Neural cell (in vitro differentiated cells): ENCODE measurements around the gene ADCY1. TPM values are rescaled to one million over a fixed set of nuclear protein-coding genes. Genes with fewer than 3 reads are reported as not detected.

ENCODE experiments used
- H2AFZ ChIP-seq: fragments of 200-600, 300-800 bp; sonication (generic), shearing (Covaris generic); 2 replicates; pipeline ENCODE4 v1.6.0; 2014; ENCODE audit warnings: low read depth, mild to moderate bottlenecking, antibody characterized with exemption, low read length, moderate library complexity
- H3F3A ChIP-seq: fragments of 200-600 bp; shearing (Covaris generic); 2 replicates; pipeline ENCODE4 v1.6.1; 2016; ENCODE audit warnings: mild to moderate bottlenecking, moderate library complexity, mixed read lengths, antibody characterized with exemption, low read length; ENCODE audit not compliant: insufficient read depth, poor library complexity, severe bottlenecking
- H3K27ac ChIP-seq: fragments of 200-600, 300-800 bp; sonication (generic), shearing (Covaris generic); 2 replicates; pipeline ENCODE4 v1.5.1; 2014; ENCODE audit warnings: mild to moderate bottlenecking, low read length, moderate library complexity
- H3K27me3 ChIP-seq: fragments of 300-800, 200-600 bp; sonication (generic), shearing (Covaris generic); 2 replicates; pipeline ENCODE4 v1.6.0; 2014; ENCODE audit warnings: mild to moderate bottlenecking, low read depth, low read length, moderate library complexity; ENCODE audit not compliant: insufficient read depth
- H3K36me3 ChIP-seq: fragments of 300-800, 200-600 bp; sonication (generic), shearing (Covaris generic); 2 replicates; pipeline ENCODE4 v1.5.1; 2014; ENCODE audit warnings: mild to moderate bottlenecking, antibody characterized with exemption, low read length, moderate library complexity; ENCODE audit not compliant: insufficient read depth
- H3K4me2 ChIP-seq: fragments of 300-800, 200-600 bp; sonication (generic), shearing (Covaris generic); 2 replicates; pipeline ENCODE4 v1.6.0; 2014; ENCODE audit warnings: mild to moderate bottlenecking, low read length
- H3K4me3 ChIP-seq: fragments of 300-800, 200-600 bp; sonication (generic), shearing (Covaris generic); 2 replicates; pipeline ENCODE4 v1.5.1; 2014; ENCODE audit warnings: mild to moderate bottlenecking, low read length, moderate library complexity
- H3K79me2 ChIP-seq: fragments of 200-600 bp; shearing (Covaris generic); replicated peaks from 2 replicates; pipeline ENCODE4 v1.6.0; 2014; ENCODE audit warnings: mild to moderate bottlenecking, low read length, moderate library complexity; ENCODE audit not compliant: insufficient read depth
- H3K9ac ChIP-seq: fragments of 300-800, 200-600 bp; sonication (generic), shearing (Covaris generic); 2 replicates; pipeline ENCODE4 v1.6.1; 2016; ENCODE audit warnings: mild to moderate bottlenecking, low read length, mixed read lengths
- H3K9me2 ChIP-seq: fragments of 200-600 bp; shearing (Covaris generic); 2 replicates; pipeline ENCODE4 v1.6.1; 2016; ENCODE audit warnings: mild to moderate bottlenecking, low read length, mixed read lengths; ENCODE audit not compliant: insufficient read depth
- H3K9me3 ChIP-seq: fragments of 200-600, 300-800 bp; sonication (generic), shearing (Covaris generic); 2 replicates; pipeline ENCODE4 v1.6.1; 2016; ENCODE audit warnings: mild to moderate bottlenecking, mixed run types, low read length, moderate library complexity, mixed read lengths
- H4K20me1 ChIP-seq: fragments of 200-600 bp; shearing (Covaris generic); 2 replicates; pipeline ENCODE4 v1.6.1; 2016; ENCODE audit warnings: mild to moderate bottlenecking, mixed run types; ENCODE audit not compliant: insufficient read depth
- EP300 ChIP-seq: fragments of 450-650 bp; conservative IDR thresholded peaks from 2 replicates; pipeline ENCODE4 v1.6.1; 2014; ENCODE audit warnings: antibody characterized with exemption, mild to moderate bottlenecking, moderate library complexity; ENCODE audit not compliant: poor library complexity, severe bottlenecking
- EZH2 ChIP-seq: fragments of 200-600, 300-800 bp; shearing (Covaris generic), sonication (generic); IDR thresholded peaks from 2 replicates; pipeline ENCODE4 v1.6.1; 2014; ENCODE audit warnings: antibody characterized with exemption, low read length, borderline replicate concordance, mild to moderate bottlenecking; ENCODE audit not compliant: insufficient read depth, poor library complexity, severe bottlenecking
- MXI1 ChIP-seq: fragments of 450-650 bp; conservative IDR thresholded peaks from 2 replicates; pipeline ENCODE4 v1.6.1; 2014; ENCODE audit warnings: antibody characterized with exemption, mild to moderate bottlenecking; ENCODE audit not compliant: poor library complexity, severe bottlenecking
- POLR2AphosphoS5 ChIP-seq: IDR thresholded peaks from 2 replicates; pipeline ENCODE4 v1.6.1; 2012
- RAD21 ChIP-seq: fragments of 450-650 bp; conservative IDR thresholded peaks from 2 replicates; pipeline ENCODE4 v1.6.1; 2014; ENCODE audit warnings: antibody characterized with exemption, mild to moderate bottlenecking, moderate library complexity
- SMC3 ChIP-seq: fragments of 450-650 bp; conservative IDR thresholded peaks from 2 replicates; pipeline ENCODE4 v1.6.1; 2014; ENCODE audit warnings: antibody characterized with exemption, mild to moderate bottlenecking, moderate library complexity; ENCODE audit not compliant: poor library complexity
- TAF1 ChIP-seq: IDR thresholded peaks from 2 replicates; pipeline ENCODE4 v1.6.1; 2012; ENCODE audit warnings: low read depth
- polyA plus RNA-seq: library from polyadenylated mRNA; depleted of rRNA; stranded (reverse); fragments of >200 nt; gene quantifications from 2 replicates; pipeline ENCODE4 v1.2.3, GENCODE V29; 2014
- TF ChIP-seq, protein P1 (sequence below): IDR thresholded peaks from 2 replicates; pipeline ENCODE4 v1.6.1; 2012; ENCODE audit warnings: borderline replicate concordance
- TF ChIP-seq, protein P2 (sequence below): fragments of 450-650 bp; IDR thresholded peaks from 2 replicates; pipeline ENCODE4 v1.5.1; 2014; ENCODE audit warnings: antibody characterized with exemption, mild to moderate bottlenecking, moderate library complexity; ENCODE audit not compliant: poor library complexity, severe bottlenecking

Gene ADCY1
- polyA plus RNA-seq, 1 donor from 2014 or later, result 14.8 TPM

DNA sequence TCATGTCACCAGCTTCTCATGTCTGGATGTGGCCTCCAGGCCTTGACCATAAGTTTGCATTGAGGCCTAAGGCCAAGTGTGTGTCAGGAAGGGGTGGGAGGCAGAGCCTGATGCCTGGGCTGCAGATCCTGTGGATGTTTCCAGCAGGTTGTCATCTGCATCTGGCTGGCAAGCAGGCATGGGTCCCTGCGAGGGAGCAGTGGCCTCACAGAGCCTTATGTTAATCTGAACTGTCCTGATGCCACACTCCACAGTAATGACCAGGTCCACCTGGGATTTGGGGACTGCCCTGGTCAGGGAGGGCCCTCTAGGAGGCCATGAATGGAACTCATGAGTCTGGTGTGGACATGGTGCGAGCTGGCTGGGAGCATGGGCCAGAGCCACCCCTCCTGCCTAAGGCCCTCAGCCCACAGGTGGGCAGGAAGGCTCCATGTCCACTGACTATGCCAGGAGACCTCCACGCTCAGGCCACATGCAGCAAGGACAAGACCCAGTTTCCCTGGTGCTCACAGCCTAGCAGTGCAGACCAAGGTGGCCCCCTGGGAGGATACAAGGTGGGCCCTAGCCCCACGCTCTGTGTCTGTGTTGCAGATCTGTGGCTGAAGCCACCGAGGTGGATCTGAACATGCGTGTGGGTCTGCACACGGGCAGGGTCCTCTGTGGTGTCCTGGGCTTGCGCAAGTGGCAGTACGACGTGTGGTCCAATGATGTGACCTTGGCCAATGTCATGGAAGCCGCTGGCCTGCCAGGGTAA lies 83.1 kb downstream of the ADCY1 start:
- Histone ChIP-seq H3K9ac (no peak overlapping the region), H3K36me3 (no peaks in the 10 kb centered on the region), H3K4me3 (no peak overlapping the region), H4K20me1 (no peaks in the 10 kb centered on the region), H3K9me3 (no peaks in the 10 kb centered on the region), H2AFZ (no peak overlapping the region), H3K4me2 (no peak overlapping the region), H3K27me3 (no peaks in the 10 kb centered on the region), H3K9me2 (no peaks in the 10 kb centered on the region), H3F3A (no peaks in the 10 kb centered on the region), H3K27ac (no peak overlapping the region), H3K79me2 (no peaks in the 10 kb centered on the region)
- TF ChIP-seq POLR2AphosphoS5 (no peak), RAD21 (no peak), TAF1 (no peak), SMC3 (no peak), EZH2 (no peak), EP300 (no peak), MXI1 (no peak)
- TF ChIP-seq, protein P1, sequence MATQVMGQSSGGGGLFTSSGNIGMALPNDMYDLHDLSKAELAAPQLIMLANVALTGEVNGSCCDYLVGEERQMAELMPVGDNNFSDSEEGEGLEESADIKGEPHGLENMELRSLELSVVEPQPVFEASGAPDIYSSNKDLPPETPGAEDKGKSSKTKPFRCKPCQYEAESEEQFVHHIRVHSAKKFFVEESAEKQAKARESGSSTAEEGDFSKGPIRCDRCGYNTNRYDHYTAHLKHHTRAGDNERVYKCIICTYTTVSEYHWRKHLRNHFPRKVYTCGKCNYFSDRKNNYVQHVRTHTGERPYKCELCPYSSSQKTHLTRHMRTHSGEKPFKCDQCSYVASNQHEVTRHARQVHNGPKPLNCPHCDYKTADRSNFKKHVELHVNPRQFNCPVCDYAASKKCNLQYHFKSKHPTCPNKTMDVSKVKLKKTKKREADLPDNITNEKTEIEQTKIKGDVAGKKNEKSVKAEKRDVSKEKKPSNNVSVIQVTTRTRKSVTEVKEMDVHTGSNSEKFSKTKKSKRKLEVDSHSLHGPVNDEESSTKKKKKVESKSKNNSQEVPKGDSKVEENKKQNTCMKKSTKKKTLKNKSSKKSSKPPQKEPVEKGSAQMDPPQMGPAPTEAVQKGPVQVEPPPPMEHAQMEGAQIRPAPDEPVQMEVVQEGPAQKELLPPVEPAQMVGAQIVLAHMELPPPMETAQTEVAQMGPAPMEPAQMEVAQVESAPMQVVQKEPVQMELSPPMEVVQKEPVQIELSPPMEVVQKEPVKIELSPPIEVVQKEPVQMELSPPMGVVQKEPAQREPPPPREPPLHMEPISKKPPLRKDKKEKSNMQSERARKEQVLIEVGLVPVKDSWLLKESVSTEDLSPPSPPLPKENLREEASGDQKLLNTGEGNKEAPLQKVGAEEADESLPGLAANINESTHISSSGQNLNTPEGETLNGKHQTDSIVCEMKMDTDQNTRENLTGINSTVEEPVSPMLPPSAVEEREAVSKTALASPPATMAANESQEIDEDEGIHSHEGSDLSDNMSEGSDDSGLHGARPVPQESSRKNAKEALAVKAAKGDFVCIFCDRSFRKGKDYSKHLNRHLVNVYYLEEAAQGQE, result no peak
- TF ChIP-seq, protein P2, sequence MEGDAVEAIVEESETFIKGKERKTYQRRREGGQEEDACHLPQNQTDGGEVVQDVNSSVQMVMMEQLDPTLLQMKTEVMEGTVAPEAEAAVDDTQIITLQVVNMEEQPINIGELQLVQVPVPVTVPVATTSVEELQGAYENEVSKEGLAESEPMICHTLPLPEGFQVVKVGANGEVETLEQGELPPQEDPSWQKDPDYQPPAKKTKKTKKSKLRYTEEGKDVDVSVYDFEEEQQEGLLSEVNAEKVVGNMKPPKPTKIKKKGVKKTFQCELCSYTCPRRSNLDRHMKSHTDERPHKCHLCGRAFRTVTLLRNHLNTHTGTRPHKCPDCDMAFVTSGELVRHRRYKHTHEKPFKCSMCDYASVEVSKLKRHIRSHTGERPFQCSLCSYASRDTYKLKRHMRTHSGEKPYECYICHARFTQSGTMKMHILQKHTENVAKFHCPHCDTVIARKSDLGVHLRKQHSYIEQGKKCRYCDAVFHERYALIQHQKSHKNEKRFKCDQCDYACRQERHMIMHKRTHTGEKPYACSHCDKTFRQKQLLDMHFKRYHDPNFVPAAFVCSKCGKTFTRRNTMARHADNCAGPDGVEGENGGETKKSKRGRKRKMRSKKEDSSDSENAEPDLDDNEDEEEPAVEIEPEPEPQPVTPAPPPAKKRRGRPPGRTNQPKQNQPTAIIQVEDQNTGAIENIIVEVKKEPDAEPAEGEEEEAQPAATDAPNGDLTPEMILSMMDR, result no peak

DNA sequence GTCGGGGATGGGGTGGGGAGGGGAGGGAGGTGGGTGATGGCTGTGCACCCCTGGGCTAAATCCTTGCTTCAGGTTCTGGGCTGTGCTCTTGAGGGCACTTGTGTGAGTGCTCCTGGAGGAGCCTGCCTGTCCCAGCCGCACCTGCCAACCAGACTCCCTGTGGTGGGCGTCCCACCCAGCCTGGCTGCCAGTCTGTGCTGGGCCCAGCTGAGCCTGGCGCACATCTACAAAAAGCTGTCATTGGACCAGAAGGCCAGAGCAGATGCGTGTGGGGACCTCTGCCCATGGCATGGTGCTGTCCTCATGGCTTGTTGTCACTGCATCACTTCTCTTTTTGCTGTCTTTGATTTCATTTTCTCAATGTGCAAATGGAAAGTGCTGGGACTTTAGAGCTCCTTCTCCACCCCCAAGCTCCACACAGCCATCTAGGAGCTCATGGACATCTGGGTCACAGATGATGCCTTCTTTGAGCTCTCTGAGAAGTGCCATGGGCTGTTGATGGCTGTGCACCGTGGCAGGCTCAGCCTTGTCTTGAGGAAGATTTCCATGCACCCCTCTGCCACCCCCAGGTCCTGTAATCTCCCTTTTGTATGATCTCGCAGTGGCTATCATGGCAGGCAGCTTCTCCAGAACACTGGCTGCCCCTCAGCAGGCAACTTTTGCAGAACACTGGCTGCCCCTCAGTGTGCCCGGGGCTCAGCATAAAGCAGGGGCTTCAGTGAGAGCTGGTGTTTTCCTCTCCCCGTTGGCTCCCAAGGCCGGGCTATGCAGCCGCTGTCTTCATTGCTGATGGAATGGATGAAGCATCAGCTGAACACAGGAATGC lies 83.9 kb downstream of the ADCY1 start:
- H3K4me2 ChIP-seq, result no peak overlapping the region

More for the DNA sequence above, 83.9 kb downstream of the ADCY1 start:
- H3K27ac ChIP-seq, result no peak overlapping the region
- no peaks in the 10 kb centered on the region for H3K36me3 ChIP-seq
- no peaks in the 10 kb centered on the region for H3K27me3 ChIP-seq
- TF ChIP-seq TAF1 (no peak), EZH2 (no peak), EP300 (no peak), SMC3 (no peak), POLR2AphosphoS5 (no peak), MXI1 (no peak), RAD21 (no peak)
- TF ChIP-seq, protein P2, result no peak
- TF ChIP-seq, protein P1, result no peak
- H4K20me1 ChIP-seq, result no peaks in the 10 kb centered on the region
- H3F3A ChIP-seq, result no peaks in the 10 kb centered on the region
- H3K9ac ChIP-seq, result no peak overlapping the region
- no peak overlapping the region for H3K4me3 ChIP-seq
- no peak overlapping the region for H2AFZ ChIP-seq
- no peaks in the 10 kb centered on the region for H3K9me2 ChIP-seq
- H3K79me2 ChIP-seq, result no peaks in the 10 kb centered on the region
- no peaks in the 10 kb centered on the region for H3K9me3 ChIP-seq
